Vagina (tissue), 2 donors: ENCODE measurements around the gene SPON1.

ENCODE experiments used
- CTCF ChIP-seq, 3 experiments: fragments of 450-650 bp in 2 of 3; fragments of 200-600 bp in 1 of 3; sonication (generic) in 1 of 3; IDR thresholded peaks; one replicate each; pipeline ENCODE4 v1.5.1; 2017 to 2019; ENCODE audit warnings: antibody characterized with exemption in 3 of 3, mild to moderate bottlenecking in 2 of 3, moderate library complexity in 2 of 3
- POLR2AphosphoS5 ChIP-seq, 2 donors: sonication (generic); formaldehyde crosslinking; IDR thresholded peaks; one replicate each; pipeline ENCODE4 v1.9.0; 2017; ENCODE audit warnings: antibody characterized with exemption in 2 of 2, mild to moderate bottlenecking in 2 of 2, low read depth in 1 of 2; ENCODE audit not compliant: insufficient read depth in 1 of 2

- no peak for TF ChIP-seq CTCF (IDR thresholded peaks at IDR 0.05)
- no peak for TF ChIP-seq POLR2AphosphoS5 (IDR thresholded peaks at IDR 0.05; ENCODE audit: insufficient read depth in 1 of 2, low read depth in 1 of 2)
Measured at GRCh38 chr11:14082338-14082737, 119.8 kb downstream of the SPON1 start.
